ENCODE results near the gene KANSL1L. TPM values are rescaled to one million over a fixed set of nuclear protein-coding genes. Genes with fewer than 3 reads are reported as not detected.

Gene KANSL1L
- polyA plus RNA-seq, 2 of the 4 experiments (the other 2 are of a cell fraction) = 1.0 to 2.7 TPM

GRCh38 chr2:210210185-210210584 lies 39.0 kb upstream of the KANSL1L start:
- H3K4me1 ChIP-seq = no peaks in the 10 kb centered on the region
- WGBS (ENCODE audit: missing lambda C conversion rate) = 10% methylated on average over 1 of the region's 1 CpG
- H3K27ac ChIP-seq = no peak overlapping the region
- no peak overlapping the region for H3K4me3 ChIP-seq
- H3K4me2 ChIP-seq = no peak overlapping the region
- H3K9me3 ChIP-seq = no peaks in the 10 kb centered on the region
- POLR2A ChIA-PET = no interaction called here
- TF ChIP-seq, protein P1, sequence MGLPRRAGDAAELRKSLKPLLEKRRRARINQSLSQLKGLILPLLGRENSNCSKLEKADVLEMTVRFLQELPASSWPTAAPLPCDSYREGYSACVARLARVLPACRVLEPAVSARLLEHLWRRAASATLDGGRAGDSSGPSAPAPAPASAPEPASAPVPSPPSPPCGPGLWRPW (IDR thresholded peaks at IDR 0.05) = no peak
- TF ChIP-seq KDM1A (IDR thresholded peaks at IDR 0.05; ENCODE audit: low read depth) = no peak
- no peak for TF ChIP-seq SMC3 (IDR thresholded peaks at IDR 0.05)
- no peak for TF ChIP-seq CHD4 (IDR thresholded peaks at IDR 0.05; ENCODE audit: borderline replicate concordance)
- CTCF ChIA-PET = no interaction called here
- DNase-seq (ENCODE audit: low read depth in 1 of 2, low spot score in 1 of 2) (no peak), ATAC-seq (no peak), FAIRE-seq (no peak)

DNA sequence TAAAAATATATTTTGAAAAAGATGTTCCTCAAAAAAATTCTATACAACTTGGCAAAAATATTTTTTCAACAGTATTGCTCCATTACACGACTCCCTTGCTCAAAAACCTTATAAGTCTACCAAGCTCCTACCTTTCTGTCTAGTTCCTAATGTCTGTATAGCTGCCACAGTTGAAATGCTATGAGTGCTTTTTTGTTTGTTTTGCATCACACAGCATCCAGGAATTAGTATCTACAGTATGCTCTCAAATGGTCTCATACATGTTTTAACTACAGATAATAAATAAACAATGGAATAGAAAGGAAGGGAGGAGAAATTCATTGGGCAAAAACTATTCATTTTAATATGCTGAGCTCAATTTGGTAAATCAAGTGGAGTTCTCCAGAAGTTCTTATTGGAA lies 36.7 kb upstream of the KANSL1L start:
- FAIRE-seq (no peak), DNase-seq (ENCODE audit: low read depth in 1 of 2, low spot score in 1 of 2) (no peak), ATAC-seq (no peak)
- no peak overlapping the region for H3K27ac ChIP-seq
- 0% methylated on average over 1 of the region's 1 CpG for WGBS (ENCODE audit: missing lambda C conversion rate)
- no peak overlapping the region for H3K4me3 ChIP-seq
- CTCF ChIA-PET = interaction anchor here (1.4 kb wide), 1 partner anchor 11 kb away, joined by 3 read pairs; no protein-coding TSS in a partner anchor
- no peak overlapping the region for H3K4me2 ChIP-seq
- H3K9me3 ChIP-seq = no peaks in the 10 kb centered on the region
- no peak for TF ChIP-seq HOXB13 (CRISPR knock-in tag; IDR thresholded peaks at IDR 0.05; ENCODE audit: low read depth)
- TF ChIP-seq GATA3 (IDR thresholded peaks at IDR 0.05; ENCODE audit: borderline replicate concordance) = no peak
- no peak for TF ChIP-seq REST (IDR thresholded peaks at IDR 0.05)
- no peak for TF ChIP-seq RARB (CRISPR knock-in tag; IDR thresholded peaks at IDR 0.05)
- TF ChIP-seq, protein P2, sequence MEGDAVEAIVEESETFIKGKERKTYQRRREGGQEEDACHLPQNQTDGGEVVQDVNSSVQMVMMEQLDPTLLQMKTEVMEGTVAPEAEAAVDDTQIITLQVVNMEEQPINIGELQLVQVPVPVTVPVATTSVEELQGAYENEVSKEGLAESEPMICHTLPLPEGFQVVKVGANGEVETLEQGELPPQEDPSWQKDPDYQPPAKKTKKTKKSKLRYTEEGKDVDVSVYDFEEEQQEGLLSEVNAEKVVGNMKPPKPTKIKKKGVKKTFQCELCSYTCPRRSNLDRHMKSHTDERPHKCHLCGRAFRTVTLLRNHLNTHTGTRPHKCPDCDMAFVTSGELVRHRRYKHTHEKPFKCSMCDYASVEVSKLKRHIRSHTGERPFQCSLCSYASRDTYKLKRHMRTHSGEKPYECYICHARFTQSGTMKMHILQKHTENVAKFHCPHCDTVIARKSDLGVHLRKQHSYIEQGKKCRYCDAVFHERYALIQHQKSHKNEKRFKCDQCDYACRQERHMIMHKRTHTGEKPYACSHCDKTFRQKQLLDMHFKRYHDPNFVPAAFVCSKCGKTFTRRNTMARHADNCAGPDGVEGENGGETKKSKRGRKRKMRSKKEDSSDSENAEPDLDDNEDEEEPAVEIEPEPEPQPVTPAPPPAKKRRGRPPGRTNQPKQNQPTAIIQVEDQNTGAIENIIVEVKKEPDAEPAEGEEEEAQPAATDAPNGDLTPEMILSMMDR (IDR thresholded peaks at IDR 0.05) = no peak
- no peak for TF ChIP-seq HEYL (CRISPR knock-in tag; IDR thresholded peaks at IDR 0.05)
- no peaks in the 10 kb centered on the region for H3K4me1 ChIP-seq
- POLR2A ChIA-PET = no interaction called here

DNA sequence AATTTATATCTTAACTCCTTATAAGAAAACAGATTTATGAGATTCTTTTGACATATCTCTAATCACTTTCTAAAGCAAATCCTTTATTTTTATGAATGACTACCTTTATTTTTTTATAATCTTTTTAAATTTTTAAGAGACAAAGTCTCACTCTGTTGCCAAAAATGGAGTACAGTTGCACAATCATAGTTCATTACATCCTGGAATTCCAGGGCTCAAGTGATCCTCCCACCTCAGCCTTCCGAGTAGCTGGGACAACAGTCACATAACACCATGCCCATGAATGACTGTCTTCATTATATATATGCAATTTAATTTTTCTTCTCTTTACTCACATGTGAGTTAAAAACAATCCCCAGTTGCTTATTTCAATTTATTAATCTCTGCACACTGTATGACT lies 32.3 kb upstream of the KANSL1L start:
- POLR2A ChIA-PET = no interaction called here
- FAIRE-seq (no peak), DNase-seq (ENCODE audit: low read depth in 1 of 2, low spot score in 1 of 2) (no peak), ATAC-seq (no peak)
- Histone ChIP-seq H3K9me3 (no peaks in the 10 kb centered on the region), H3K4me3 (no peak overlapping the region), H3K27ac (no peak overlapping the region), H3K4me2 (no peak overlapping the region), H3K4me1 (no peaks in the 10 kb centered on the region)
- CTCF ChIA-PET = interaction anchor here (0.7 to 0.8 kb wide), 2 partner anchors 226 to 867 kb away, joined by 3 to 6 read pairs; no protein-coding TSS in a partner anchor
- 21% methylated on average over 1 of the region's 1 CpG for WGBS (ENCODE audit: missing lambda C conversion rate)
- TF ChIP-seq ZNF302 (CRISPR knock-in tag; IDR thresholded peaks at IDR 0.05) = no peak
- TF ChIP-seq, protein P3, sequence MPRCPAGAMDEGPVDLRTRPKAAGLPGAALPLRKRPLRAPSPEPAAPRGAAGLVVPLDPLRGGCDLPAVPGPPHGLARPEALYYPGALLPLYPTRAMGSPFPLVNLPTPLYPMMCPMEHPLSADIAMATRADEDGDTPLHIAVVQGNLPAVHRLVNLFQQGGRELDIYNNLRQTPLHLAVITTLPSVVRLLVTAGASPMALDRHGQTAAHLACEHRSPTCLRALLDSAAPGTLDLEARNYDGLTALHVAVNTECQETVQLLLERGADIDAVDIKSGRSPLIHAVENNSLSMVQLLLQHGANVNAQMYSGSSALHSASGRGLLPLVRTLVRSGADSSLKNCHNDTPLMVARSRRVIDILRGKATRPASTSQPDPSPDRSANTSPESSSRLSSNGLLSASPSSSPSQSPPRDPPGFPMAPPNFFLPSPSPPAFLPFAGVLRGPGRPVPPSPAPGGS (IDR thresholded peaks at IDR 0.05) = no peak
- TF ChIP-seq, protein P2 (IDR thresholded peaks at IDR 0.05) = no peak
- TF ChIP-seq RAD21 (conservative IDR thresholded peaks at IDR 0.05 in 1 of 2, IDR thresholded peaks at IDR 0.05 in 1 of 2) = no peak
- TF ChIP-seq HEYL (CRISPR knock-in tag; IDR thresholded peaks at IDR 0.05) = no peak
- no peak for TF ChIP-seq NFE2L2 (conservative IDR thresholded peaks at IDR 0.05; ENCODE audit: low read length)
- no peak for TF ChIP-seq POLR2A (IDR thresholded peaks at IDR 0.05; ENCODE audit: low read length)
- TF ChIP-seq RCOR1 (IDR thresholded peaks at IDR 0.05; ENCODE audit: low read depth, low read length) = no peak
- no peak for TF ChIP-seq ZFP36 (IDR thresholded peaks at IDR 0.05; ENCODE audit: borderline replicate concordance, partially characterized antibody)
- TF ChIP-seq EHF (CRISPR knock-in tag; IDR thresholded peaks at IDR 0.05) = no peak
- TF ChIP-seq BHLHE40 (IDR thresholded peaks at IDR 0.05; ENCODE audit: low read depth, low read length) = no peak
- no peak for TF ChIP-seq EHMT2 (IDR thresholded peaks at IDR 0.05; ENCODE audit: low read depth)
- no peak for TF ChIP-seq HMGXB4 (CRISPR knock-in tag; IDR thresholded peaks at IDR 0.05; ENCODE audit: borderline replicate concordance)
- no peak for TF ChIP-seq NPAS2 (CRISPR knock-in tag; IDR thresholded peaks at IDR 0.05; ENCODE audit: borderline replicate concordance)
- no peak for TF ChIP-seq PHF8 (IDR thresholded peaks at IDR 0.05; ENCODE audit: borderline replicate concordance, low read depth)

Data from A549 (cell line).